ENCODE measurements around the gene RAP1B. TPM values are rescaled to one million over a fixed set of nuclear protein-coding genes. Genes with fewer than 3 reads are reported as not detected.

The RAP1B gene
- total RNA-seq, 1 donor from 2014 or later = 139 TPM

GRCh38 chr12:68621472-68622081 lies 10.9 kb downstream of the RAP1B start:
- TF ChIP-seq CTCF (conservative IDR thresholded peaks at IDR 0.05; ENCODE audit: low read depth, low read length) = no peak

GRCh38 chr12:68622250-68622649 lies 11.6 kb downstream of the RAP1B start:
- H3K4me3 ChIP-seq (ENCODE audit: low read depth, low read length) = no peak overlapping the region
- DNase-seq (ENCODE audit: low read depth) = no peak
- TF ChIP-seq CTCF (conservative IDR thresholded peaks at IDR 0.05; ENCODE audit: low read depth, low read length) = no peak

More at GRCh38 chr12:68621472-68622081, 10.9 kb downstream of the RAP1B start:
- no peak overlapping the region for H3K4me3 ChIP-seq (ENCODE audit: low read depth, low read length)
- no peak for DNase-seq (ENCODE audit: low read depth)

- TF ChIP-seq CTCF (conservative IDR thresholded peaks at IDR 0.05; ENCODE audit: low read depth, low read length) = no peak
- H3K4me3 ChIP-seq (ENCODE audit: low read depth, low read length) = no peak overlapping the region
- DNase-seq (ENCODE audit: low read depth) = no peak
These were observed 12.4 kb downstream of the RAP1B start for GRCh38 chr12:68623059-68623458.

- no peak for DNase-seq (ENCODE audit: low read depth)
- no peak for TF ChIP-seq CTCF (conservative IDR thresholded peaks at IDR 0.05; ENCODE audit: low read depth, low read length)
- no peak overlapping the region for H3K4me3 ChIP-seq (ENCODE audit: low read depth, low read length)
These were observed 13.3 kb downstream of the RAP1B start for GRCh38 chr12:68623984-68624383.

GRCh38 chr12:68624933-68625332 lies 14.2 kb downstream of the RAP1B start:
- no peak for TF ChIP-seq CTCF (conservative IDR thresholded peaks at IDR 0.05; ENCODE audit: low read depth, low read length)
- DNase-seq (ENCODE audit: low read depth) = no peak
- no peak overlapping the region for H3K4me3 ChIP-seq (ENCODE audit: low read depth, low read length)

GRCh38 chr12:68627673-68628319 lies 17.1 kb downstream of the RAP1B start:
- H3K4me3 ChIP-seq (ENCODE audit: low read depth, low read length) = no peak overlapping the region
- DNase-seq (ENCODE audit: low read depth) = no peak
- TF ChIP-seq CTCF (conservative IDR thresholded peaks at IDR 0.05; ENCODE audit: low read depth, low read length) = no peak

GRCh38 chr12:68628698-68629097 lies 18.0 kb downstream of the RAP1B start:
- TF ChIP-seq CTCF (conservative IDR thresholded peaks at IDR 0.05; ENCODE audit: low read depth, low read length) = no peak
- H3K4me3 ChIP-seq (ENCODE audit: low read depth, low read length) = no peak overlapping the region
- DNase-seq (ENCODE audit: low read depth) = no peak

Data from epithelial cell of proximal tubule (primary cell).